OCI-LY7 (cell line): Measurements from ENCODE around the gene MYBPC2. TPM values are rescaled to one million over a fixed set of nuclear protein-coding genes. Genes with fewer than 3 reads are reported as not detected.
"Not testable (repeated sequence)": the region's sequence is repeated elsewhere in the genome, so short reads cannot be mapped to it uniquely, and the experiment has no call there.

Experiments
- BruUV-seq: library from RNA; stranded (reverse); fragments of 400-500 nt; replicated peaks from 2 replicates; lab custom pipeline; 2021; lab: Mats Ljungman, UMichigan
- CTCF ChIA-PET: fragments of 300-600 bp; sonication (Branson Sonifier 250); formaldehyde crosslinking; loops from one replicate; lab custom pipeline; 2022; ENCODE audit warnings: antibody characterized with exemption; ENCODE audit not compliant: unreplicated experiment; lab: Charles Lee
- POLR2A ChIA-PET: fragments of 300-600 bp; sonication (Branson Sonifier 250); formaldehyde crosslinking; loops from one replicate; lab custom pipeline; 2022; ENCODE audit warnings: antibody characterized with exemption; lab: Charles Lee
- DNase-seq: peaks from one replicate; pipeline ENCODE4 v3.0.0-alpha.2; 2015; ENCODE audit warnings: low spot score
- H2AFZ ChIP-seq: fragments of 200-600 bp; sonication (generic), shearing (Covaris generic); 2 replicates; pipeline ENCODE4 v1.6.1; 2014; ENCODE audit warnings: mild to moderate bottlenecking, antibody characterized with exemption, low read length, moderate library complexity
- H3K27ac ChIP-seq: fragments of 200-600 bp; sonication (generic); 2 replicates; pipeline ENCODE4 v1.5.1; 2014; ENCODE audit warnings: mixed run types, low read depth, mild to moderate bottlenecking, moderate library complexity, low read length, inconsistent platforms; ENCODE audit not compliant: poor library complexity, severe bottlenecking
- H3K36me3 ChIP-seq: fragments of 200-600 bp; sonication (generic); 2 replicates; pipeline ENCODE4 v1.6.1; 2014; ENCODE audit warnings: mild to moderate bottlenecking, antibody characterized with exemption, low read length, moderate library complexity, mixed read lengths; ENCODE audit not compliant: insufficient read depth
- H3K4me1 ChIP-seq: fragments of 200-600 bp; sonication (generic); 2 replicates; pipeline ENCODE4 v1.5.1; 2014; ENCODE audit warnings: mild to moderate bottlenecking, low read length; ENCODE audit not compliant: insufficient read depth, poor library complexity, severe bottlenecking
- H3K4me2 ChIP-seq: fragments of 200-600 bp; sonication (generic); 2 replicates; pipeline ENCODE4 v1.6.1; 2014; ENCODE audit warnings: mild to moderate bottlenecking, low read length
- H3K4me3 ChIP-seq: fragments of 200-600 bp; sonication (generic); 2 replicates; pipeline ENCODE4 v1.5.1; 2014; ENCODE audit warnings: mild to moderate bottlenecking, low read depth, low read length; ENCODE audit not compliant: poor library complexity, severe bottlenecking
- H3K79me2 ChIP-seq: fragments of 200-600 bp; sonication (generic); 2 replicates; pipeline ENCODE4 v1.6.1; 2016; ENCODE audit warnings: low read depth, mild to moderate bottlenecking, low read length, moderate library complexity, mixed read lengths; ENCODE audit not compliant: insufficient read depth
- H3K9me2 ChIP-seq: fragments of 200-600 bp; sonication (generic); 2 replicates; pipeline ENCODE4 v1.6.1; 2016; ENCODE audit warnings: mild to moderate bottlenecking, low read length, mixed read lengths; ENCODE audit not compliant: insufficient read depth
- H3K9me3 ChIP-seq: fragments of 200-600 bp; sonication (generic); 2 replicates; pipeline ENCODE4 v1.6.1; 2014; ENCODE audit warnings: mild to moderate bottlenecking, mixed run types, low read length, mixed read lengths
- H4K20me1 ChIP-seq: fragments of 200-600 bp; sonication (generic); 2 replicates; pipeline ENCODE4 v1.6.1; 2014; ENCODE audit warnings: mild to moderate bottlenecking, antibody characterized with exemption, low read length, moderate library complexity, mixed read lengths; ENCODE audit not compliant: insufficient read depth
- EZH2phosphoT487 ChIP-seq: fragments of 200-600 bp; sonication (generic); IDR thresholded peaks from 2 replicates; pipeline ENCODE4 v1.6.1; 2018; ENCODE audit warnings: low read depth, borderline replicate concordance, mild to moderate bottlenecking, mixed run types, antibody characterized with exemption, low read length, moderate library complexity, mixed read lengths
- intact Hi-C: fragments of 100-400 bp; cut with micrococcal nuclease; formaldehyde crosslinking; loops from one replicate; pipeline ENCODE4 v1.10.0; 2022; ENCODE audit not compliant: unreplicated experiment
- total RNA-seq, 2 experiments: library from RNA; depleted of rRNA in 1 of 2; stranded (reverse); fragments of >200 nt in 1 of 2; shearing (Covaris generic) in 1 of 2; gene quantifications; 2 replicates each; pipeline ENCODE4 v1.2.3, GENCODE V29; 2014 to 2022
- TF ChIP-seq, protein P1 (sequence below): fragments of 200-600 bp; sonication (generic); conservative IDR thresholded peaks from 2 replicates; pipeline ENCODE4 v1.5.1; 2014; ENCODE audit warnings: mild to moderate bottlenecking, antibody characterized with exemption, low read length, moderate library complexity, mixed read lengths

The MYBPC2 gene
- total RNA-seq, 2 experiments from 2014 or later, result 15.4 to 28.2 TPM

DNA sequence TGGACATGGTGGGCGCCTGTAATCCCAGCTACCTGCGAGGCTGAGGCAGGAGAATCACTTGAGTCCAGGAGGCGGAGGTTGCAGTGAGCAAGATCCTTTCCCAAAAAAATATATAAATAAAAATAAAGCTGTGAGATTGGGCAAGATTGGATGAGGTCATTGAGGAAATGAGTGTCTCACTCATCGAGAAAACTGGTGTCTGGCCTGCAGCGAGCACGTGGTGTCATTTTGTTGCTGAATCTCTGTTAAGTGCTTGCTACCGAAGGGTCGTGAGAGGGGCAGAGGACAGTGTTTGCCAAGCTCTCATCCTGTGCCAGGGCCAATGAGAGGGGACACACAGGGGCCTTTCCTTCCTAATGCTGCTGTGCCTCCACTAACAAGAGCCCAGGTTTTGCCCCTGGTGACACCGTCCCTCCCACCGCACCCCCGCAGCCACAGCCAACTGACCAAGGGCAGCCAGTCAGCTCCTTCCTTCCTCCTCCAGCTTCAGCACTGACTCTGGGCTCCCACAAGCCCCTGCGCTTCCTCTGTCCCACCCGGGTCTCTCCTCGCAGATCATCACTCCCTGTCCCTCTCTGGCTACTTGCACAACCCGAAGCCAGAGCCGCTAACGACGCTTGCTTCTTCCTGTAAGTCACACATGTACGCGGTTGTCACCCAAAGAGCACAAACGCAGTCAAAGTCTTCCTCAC, 45.4 kb upstream of the MYBPC2 start:
- no peak overlapping the region for H2AFZ ChIP-seq
- H3K9me3 ChIP-seq, result peaks cover 6% of the 10 kb centered on the region; the same call in 1 of the 2 replicates
- intact Hi-C loops, result no loop called here
- peaks cover 68% of the 10 kb centered on the region for H3K79me2 ChIP-seq
- peaks cover 19% of the 10 kb centered on the region for H3K4me1 ChIP-seq
- DNase-seq, result no peak
- ChIA-PET POLR2A (interaction anchor here (1.1 kb wide), 1 partner anchor 11 kb away, joined by 4 read pairs; the partner anchor contains the start of gene NR1H2), CTCF (no interaction called here)
- no peak for TF ChIP-seq EZH2phosphoT487
- TF ChIP-seq, protein P1, sequence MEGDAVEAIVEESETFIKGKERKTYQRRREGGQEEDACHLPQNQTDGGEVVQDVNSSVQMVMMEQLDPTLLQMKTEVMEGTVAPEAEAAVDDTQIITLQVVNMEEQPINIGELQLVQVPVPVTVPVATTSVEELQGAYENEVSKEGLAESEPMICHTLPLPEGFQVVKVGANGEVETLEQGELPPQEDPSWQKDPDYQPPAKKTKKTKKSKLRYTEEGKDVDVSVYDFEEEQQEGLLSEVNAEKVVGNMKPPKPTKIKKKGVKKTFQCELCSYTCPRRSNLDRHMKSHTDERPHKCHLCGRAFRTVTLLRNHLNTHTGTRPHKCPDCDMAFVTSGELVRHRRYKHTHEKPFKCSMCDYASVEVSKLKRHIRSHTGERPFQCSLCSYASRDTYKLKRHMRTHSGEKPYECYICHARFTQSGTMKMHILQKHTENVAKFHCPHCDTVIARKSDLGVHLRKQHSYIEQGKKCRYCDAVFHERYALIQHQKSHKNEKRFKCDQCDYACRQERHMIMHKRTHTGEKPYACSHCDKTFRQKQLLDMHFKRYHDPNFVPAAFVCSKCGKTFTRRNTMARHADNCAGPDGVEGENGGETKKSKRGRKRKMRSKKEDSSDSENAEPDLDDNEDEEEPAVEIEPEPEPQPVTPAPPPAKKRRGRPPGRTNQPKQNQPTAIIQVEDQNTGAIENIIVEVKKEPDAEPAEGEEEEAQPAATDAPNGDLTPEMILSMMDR, result no peak
- H3K9me2 ChIP-seq, result no peaks in the 10 kb centered on the region
- no peak overlapping the region for H3K4me2 ChIP-seq
- H3K27ac ChIP-seq, result no peak overlapping the region
- peaks cover 4% of the 10 kb centered on the region; the same call in 1 of the 2 replicates for H4K20me1 ChIP-seq
- no TSS peak for BruUV-seq
- no peak overlapping the region for H3K4me3 ChIP-seq
- peaks cover 73% of the 10 kb centered on the region for H3K36me3 ChIP-seq

GRCh38 chr19:50387868-50388245, 44.8 kb upstream of the MYBPC2 start:
- Histone ChIP-seq H3K4me2 (no peak overlapping the region), H4K20me1 (peaks cover 4% of the 10 kb centered on the region; the same call in 1 of the 2 replicates), H3K36me3 (peaks cover 73% of the 10 kb centered on the region), H3K9me3 (peaks cover 6% of the 10 kb centered on the region; the same call in 1 of the 2 replicates), H3K27ac (no peak overlapping the region), H3K9me2 (no peaks in the 10 kb centered on the region), H3K4me3 (no peak overlapping the region), H2AFZ (no peak overlapping the region), H3K79me2 (peaks cover 73% of the 10 kb centered on the region), H3K4me1 (peaks cover 19% of the 10 kb centered on the region)
- intact Hi-C loops, result no loop called here
- ChIA-PET POLR2A (no interaction called here), CTCF (no interaction called here)
- DNase-seq, result no peak
- no TSS peak for BruUV-seq
- TF ChIP-seq EZH2phosphoT487, result no peak
- TF ChIP-seq, protein P1, result no peak

- TSS peak; percentile 8 for BruUV-seq
- POLR2A ChIA-PET, H3K4me2 ChIP-seq, H2AFZ ChIP-seq, H3K4me1 ChIP-seq, H4K20me1 ChIP-seq, H3K9me3 ChIP-seq, intact Hi-C loops, H3K9me2 ChIP-seq, H3K4me3 ChIP-seq, DNase-seq, CTCF ChIA-PET, H3K27ac ChIP-seq: not testable (repeated sequence)
- peaks cover 86% of the 10 kb centered on the region for H3K79me2 ChIP-seq
- H3K36me3 ChIP-seq, result peaks cover 90% of the 10 kb centered on the region
Observed at GRCh38 chr19:50390295-50390694, 42.4 kb upstream of the MYBPC2 start.

DNA sequence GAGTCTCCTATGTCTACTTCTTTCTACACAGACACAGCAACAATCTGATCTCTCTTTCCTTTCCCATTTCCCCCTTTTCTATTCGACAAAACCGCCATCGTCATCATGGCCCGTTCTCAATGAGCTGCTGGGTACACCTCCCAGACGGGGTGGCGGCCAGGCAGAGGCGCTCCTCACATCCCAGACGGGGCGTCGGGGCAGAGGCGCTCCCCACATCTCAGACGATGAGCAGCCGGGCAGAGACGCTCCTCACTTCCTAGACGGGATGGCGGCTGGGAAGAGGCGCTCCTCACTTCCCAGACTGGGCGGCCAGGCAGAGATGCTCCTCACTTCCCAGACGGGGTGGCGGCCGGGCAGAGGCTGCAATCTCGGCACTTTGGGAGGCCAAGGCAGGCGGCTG, 41.7 kb upstream of the MYBPC2 start:
- DNase-seq, H3K27ac ChIP-seq, H2AFZ ChIP-seq, H3K9me2 ChIP-seq, H3K4me3 ChIP-seq, CTCF ChIA-PET, H3K4me2 ChIP-seq, POLR2A ChIA-PET, BruUV-seq, H4K20me1 ChIP-seq, intact Hi-C loops, H3K9me3 ChIP-seq, H3K4me1 ChIP-seq: not testable (repeated sequence)
- H3K36me3 ChIP-seq, result peaks cover 92% of the 10 kb centered on the region
- H3K79me2 ChIP-seq, result peaks cover 85% of the 10 kb centered on the region
